Omental fat pad (tissue), 4 donors: ENCODE measurements around the gene SLC43A1. TPM values are rescaled to one million over a fixed set of nuclear protein-coding genes. Genes with fewer than 3 reads are reported as not detected.

Source experiments
- ATAC-seq: fragments of 150-250 bp; one replicate; pipeline ENCODE4 v1.9.1; 2016; ENCODE audit warnings: mild to moderate bottlenecking, moderate library complexity; ENCODE audit not compliant: low FRiP score
- DNase-seq: peaks from one replicate; pipeline ENCODE4 v3.0.0-alpha.2; 2019; ENCODE audit warnings: low spot score
- total RNA-seq, 4 donors: library from RNA; depleted of rRNA; stranded (reverse); fragments of >200 nt; gene quantifications; one replicate each; pipeline ENCODE4 v1.1.0, GENCODE V29; 2016
- TF ChIP-seq, protein P1 (sequence below), 3 donors: fragments of 450-650 bp; IDR thresholded peaks; one replicate each; pipeline ENCODE4 v1.5.1; 2016 to 2017; ENCODE audit warnings: antibody characterized with exemption in 3 of 3, mild to moderate bottlenecking in 3 of 3, moderate library complexity in 2 of 3

Gene SLC43A1
- total RNA-seq, 4 donors from 2014 or later, result 11.5 to 40.4 (median 16.5) TPM

DNA sequence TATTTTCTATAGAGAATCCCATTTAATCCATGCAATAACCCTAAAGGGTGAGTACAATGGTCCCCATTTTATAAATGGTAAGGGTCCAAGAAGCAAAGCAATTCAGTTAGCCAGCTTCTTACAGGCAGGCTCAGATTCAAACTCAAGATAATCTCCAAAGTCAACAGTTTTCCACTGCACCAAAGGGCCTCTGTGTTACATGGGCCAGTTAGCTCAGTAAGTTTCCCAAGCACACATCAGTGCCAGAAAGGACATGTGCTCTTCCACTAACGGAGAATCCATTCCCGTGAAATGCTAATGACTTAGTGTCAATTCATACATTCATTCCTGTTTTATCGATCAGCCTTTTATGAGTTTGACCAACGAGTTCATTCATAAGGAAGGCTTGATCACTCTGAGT is 11.0 kb downstream of the SLC43A1 start:
- no peak for DNase-seq
- TF ChIP-seq, protein P1, sequence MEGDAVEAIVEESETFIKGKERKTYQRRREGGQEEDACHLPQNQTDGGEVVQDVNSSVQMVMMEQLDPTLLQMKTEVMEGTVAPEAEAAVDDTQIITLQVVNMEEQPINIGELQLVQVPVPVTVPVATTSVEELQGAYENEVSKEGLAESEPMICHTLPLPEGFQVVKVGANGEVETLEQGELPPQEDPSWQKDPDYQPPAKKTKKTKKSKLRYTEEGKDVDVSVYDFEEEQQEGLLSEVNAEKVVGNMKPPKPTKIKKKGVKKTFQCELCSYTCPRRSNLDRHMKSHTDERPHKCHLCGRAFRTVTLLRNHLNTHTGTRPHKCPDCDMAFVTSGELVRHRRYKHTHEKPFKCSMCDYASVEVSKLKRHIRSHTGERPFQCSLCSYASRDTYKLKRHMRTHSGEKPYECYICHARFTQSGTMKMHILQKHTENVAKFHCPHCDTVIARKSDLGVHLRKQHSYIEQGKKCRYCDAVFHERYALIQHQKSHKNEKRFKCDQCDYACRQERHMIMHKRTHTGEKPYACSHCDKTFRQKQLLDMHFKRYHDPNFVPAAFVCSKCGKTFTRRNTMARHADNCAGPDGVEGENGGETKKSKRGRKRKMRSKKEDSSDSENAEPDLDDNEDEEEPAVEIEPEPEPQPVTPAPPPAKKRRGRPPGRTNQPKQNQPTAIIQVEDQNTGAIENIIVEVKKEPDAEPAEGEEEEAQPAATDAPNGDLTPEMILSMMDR (IDR thresholded peaks at IDR 0.05), result no peak
- no peak for ATAC-seq

DNA sequence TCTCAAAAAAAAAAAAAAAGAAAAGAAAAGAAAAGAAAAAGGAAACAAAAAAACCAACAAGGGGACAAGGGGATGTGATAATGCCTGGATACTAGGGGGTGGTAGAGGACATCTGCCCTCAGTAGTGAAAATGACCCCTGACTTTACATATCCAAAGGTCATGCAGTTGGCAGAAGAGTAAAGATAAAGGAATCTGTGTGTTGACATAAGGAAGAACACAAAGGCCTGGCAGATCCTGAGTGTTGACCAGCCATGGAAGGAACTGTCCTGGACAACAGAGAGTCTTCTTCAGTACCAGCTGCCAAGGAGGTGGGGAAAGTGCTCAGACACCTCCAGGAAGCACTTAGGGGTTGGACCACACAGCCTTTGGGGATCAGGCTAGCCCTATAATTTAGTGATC is 12.6 kb downstream of the SLC43A1 start:
- DNase-seq (no peak), ATAC-seq (no peak)
- TF ChIP-seq, protein P1 (IDR thresholded peaks at IDR 0.05), result no peak

DNA sequence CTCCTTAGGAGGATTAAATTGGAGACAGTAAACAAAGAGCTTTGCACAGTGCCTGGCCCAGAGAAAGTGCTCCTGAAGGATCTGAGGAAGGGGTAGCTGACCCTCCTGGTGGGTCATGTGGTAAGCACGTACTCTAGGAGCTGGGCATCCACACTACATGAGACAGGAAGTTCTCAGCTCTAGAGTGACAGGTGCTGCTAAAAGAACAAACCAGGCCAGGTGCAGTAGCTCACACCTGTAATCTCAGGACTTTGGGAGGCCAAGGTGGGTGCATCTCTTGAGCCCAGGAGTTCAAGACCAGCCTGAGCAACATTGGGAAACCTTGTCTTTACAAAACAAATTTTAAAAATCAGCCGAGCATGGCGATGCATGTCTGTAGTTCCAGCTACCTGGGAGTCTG is 13.1 kb downstream of the SLC43A1 start:
- DNase-seq (no peak), ATAC-seq (no peak)
- TF ChIP-seq, protein P1 (IDR thresholded peaks at IDR 0.05), result no peak

DNA sequence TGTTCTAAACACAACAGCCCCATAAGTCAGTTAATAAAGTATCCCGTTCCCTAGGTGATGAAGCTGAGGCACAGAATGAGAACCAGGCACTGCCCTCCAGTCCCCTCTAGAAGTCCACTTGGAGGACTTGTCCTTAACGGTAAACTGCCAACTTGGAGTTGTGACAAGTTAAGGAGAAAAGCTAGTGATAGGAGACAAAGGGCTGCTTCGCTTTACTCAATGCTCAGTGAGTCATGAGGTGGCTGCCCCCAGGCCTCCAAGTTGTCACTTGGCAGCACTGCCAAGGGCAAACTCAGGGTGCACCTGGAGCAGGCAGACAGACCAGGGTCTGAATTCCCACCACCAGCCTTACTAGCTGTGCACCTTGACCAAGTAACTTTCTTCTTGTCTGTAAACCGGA is 13.5 kb downstream of the SLC43A1 start:
- TF ChIP-seq, protein P1 (IDR thresholded peaks at IDR 0.05), result no peak
- DNase-seq (no peak), ATAC-seq (no peak)

DNA sequence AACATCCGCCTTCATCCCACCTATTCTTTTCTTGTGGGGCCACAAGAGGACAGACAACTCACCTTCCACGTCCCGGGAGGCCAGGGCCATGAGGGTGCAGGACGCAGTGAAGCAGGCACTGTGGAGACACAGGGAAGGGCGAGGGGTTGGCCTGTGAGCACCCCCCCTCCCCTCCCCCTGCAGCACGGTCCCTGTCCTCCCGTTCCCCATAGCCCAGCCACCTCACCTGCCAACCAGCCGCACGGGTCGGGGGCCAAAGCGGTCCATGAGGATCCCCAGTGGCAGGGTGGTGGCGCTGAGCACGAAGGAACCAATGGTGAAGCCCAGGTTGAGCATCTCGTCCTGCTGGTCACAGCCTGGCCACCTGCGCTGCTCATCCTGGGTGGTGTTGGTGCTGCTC is 14.6 kb downstream of the SLC43A1 start:
- DNase-seq, result no peak
- TF ChIP-seq, protein P1 (IDR thresholded peaks at IDR 0.05), result no peak
- no peak for ATAC-seq

DNA sequence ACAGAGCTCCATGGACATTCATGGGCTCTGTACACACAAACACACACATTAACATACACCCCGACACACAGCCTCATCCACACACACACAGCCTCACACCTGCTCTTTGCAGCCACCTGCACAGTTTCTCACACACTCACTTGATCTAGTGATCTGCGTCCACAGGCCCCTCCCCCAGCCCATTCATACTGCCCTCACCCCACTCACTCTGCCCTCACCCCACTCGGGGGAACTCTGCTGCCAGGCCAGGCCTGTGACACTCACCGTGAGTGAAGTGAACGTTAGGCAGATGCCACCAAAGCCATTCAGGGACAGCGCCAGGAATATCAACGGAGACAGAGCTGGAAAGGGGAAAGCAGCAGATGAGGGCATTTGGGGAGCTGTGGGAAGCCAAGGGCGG is 15.0 kb downstream of the SLC43A1 start:
- DNase-seq (no peak), ATAC-seq (peak; percentile 4)
- TF ChIP-seq, protein P1 (IDR thresholded peaks at IDR 0.05), result no peak

DNA sequence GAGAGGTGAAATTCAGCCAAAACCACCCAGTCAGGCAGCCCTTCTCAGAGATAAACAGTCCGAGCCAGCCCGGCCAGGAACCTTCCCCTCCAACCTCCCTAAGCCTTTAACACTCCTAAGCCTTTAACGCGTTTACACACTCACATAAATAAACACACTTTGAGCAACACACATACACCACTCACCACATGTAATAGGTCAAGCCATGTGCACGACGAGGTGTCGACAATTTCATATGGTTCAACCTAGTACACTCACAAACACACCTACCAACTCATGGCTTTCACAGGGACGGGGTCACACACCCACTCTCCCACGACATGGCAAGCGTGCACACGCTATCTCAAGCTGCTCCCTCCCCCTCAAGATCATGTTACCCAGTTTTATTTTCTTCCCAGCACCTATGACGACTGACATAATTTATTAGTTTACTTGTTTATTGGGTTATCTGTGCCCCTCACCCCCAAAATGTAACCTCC is 15.5 kb downstream of the SLC43A1 start:
- peak; percentile 58 for ATAC-seq
- TF ChIP-seq, protein P1 (IDR thresholded peaks at IDR 0.05), result no peak
- no peak for DNase-seq
